Stimulated activated naive CD8-positive, alpha-beta T cell treated with anti-CD3 and anti-CD28 coated beads, Interleukin-15, Interleukin-2, amounts not matched to agents 100 U/mL and 50 U/mL, for 24 hours (primary cell): ENCODE results near the gene STEAP2.

ENCODE experiments used
- ATAC-seq: fragments of 150-1000 bp; cut with Tn5 transposase; one replicate; pipeline ENCODE4 v1.10.0; 2021
- DNase-seq: peaks from one replicate; pipeline ENCODE4 v3.0.0; 2021

The STEAP2 gene

GRCh38 chr7:90270431-90271178 lies 59.1 kb downstream of the STEAP2 start:
- DNase-seq (no peak), ATAC-seq (no peak)

GRCh38 chr7:90271753-90272152 lies 60.2 kb downstream of the STEAP2 start:
- ATAC-seq: no peak
- DNase-seq: no peak

- ATAC-seq (no peak), DNase-seq (no peak)
Measured at GRCh38 chr7:90272242-90272641, 60.7 kb downstream of the STEAP2 start.

GRCh38 chr7:90274161-90274560 lies 62.6 kb downstream of the STEAP2 start:
- no peak for ATAC-seq
- DNase-seq: no peak

GRCh38 chr7:90276033-90276728 lies 64.6 kb downstream of the STEAP2 start:
- ATAC-seq (no peak), DNase-seq (no peak)
